Activated CD4-positive, alpha-beta T cell treated with anti-CD3 and anti-CD28 coated beads, Interleukin-2, amount 50 U/mL, for 16 hours (primary cell): ENCODE data around the gene TTC9.
"Not testable (repeated sequence)": the region's sequence is repeated elsewhere in the genome, so short reads cannot be mapped to it uniquely, and the experiment has no call there.

Experiments used
- DNase-seq: peaks from one replicate; pipeline ENCODE4 v3.0.0-alpha.2; 2020

Gene TTC9

GRCh38 chr14:70685474-70686197 lies 43.9 kb downstream of the TTC9 start:
- no peak for DNase-seq

GRCh38 chr14:70692210-70692609 lies 50.5 kb downstream of the TTC9 start:
- no peak for DNase-seq

GRCh38 chr14:70696026-70696425 lies 54.3 kb downstream of the TTC9 start:
- no peak for DNase-seq

- no peak for DNase-seq
These were observed 56.0 kb downstream of the TTC9 start for GRCh38 chr14:70697701-70698100.

GRCh38 chr14:70698288-70698687 lies 56.6 kb downstream of the TTC9 start:
- DNase-seq = no peak

- DNase-seq = no peak
These were observed 57.9 kb downstream of the TTC9 start for GRCh38 chr14:70699646-70700045.

- no peak for DNase-seq
These were observed 59.4 kb downstream of the TTC9 start for GRCh38 chr14:70700955-70701585.

GRCh38 chr14:70701610-70702009 lies 59.9 kb downstream of the TTC9 start:
- no peak for DNase-seq

GRCh38 chr14:70702161-70702560 lies 60.4 kb downstream of the TTC9 start:
- no peak for DNase-seq

- not testable (repeated sequence) for DNase-seq
These were observed 62.0 kb downstream of the TTC9 start for GRCh38 chr14:70703621-70704168.

GRCh38 chr14:70704960-70705359 lies 63.2 kb downstream of the TTC9 start:
- no peak for DNase-seq

GRCh38 chr14:70706177-70706576 lies 64.5 kb downstream of the TTC9 start:
- no peak for DNase-seq

- peak; percentile 8 for DNase-seq
These were observed 65.7 kb downstream of the TTC9 start for GRCh38 chr14:70707138-70708038.

GRCh38 chr14:70708717-70709570 lies 67.2 kb downstream of the TTC9 start:
- no peak for DNase-seq

- no peak for DNase-seq
These were observed 68.1 kb downstream of the TTC9 start for GRCh38 chr14:70709726-70710382.

- no peak for DNase-seq
These were observed 69.7 kb downstream of the TTC9 start for GRCh38 chr14:70711451-70711850.

- no peak for DNase-seq
These were observed 71.4 kb downstream of the TTC9 start for GRCh38 chr14:70713096-70713495.

- no peak for DNase-seq
These were observed 71.8 kb downstream of the TTC9 start for GRCh38 chr14:70713511-70713916.

GRCh38 chr14:70714055-70714550 lies 72.4 kb downstream of the TTC9 start:
- peak; percentile 41 for DNase-seq

- DNase-seq = no peak
These were observed 74.8 kb downstream of the TTC9 start for GRCh38 chr14:70716483-70716882.

GRCh38 chr14:70716958-70717357 lies 75.2 kb downstream of the TTC9 start:
- no peak for DNase-seq
